HepG2 (cell line): ENCODE data around the gene GJD4. TPM values are rescaled to one million over a fixed set of nuclear protein-coding genes. Genes with fewer than 3 reads are reported as not detected.

Source experiments
- ATAC-seq: fragments of 200-7000 bp; cut with Tn5 transposase; 3 replicates; pipeline ENCODE4 v1.9.1; 2020; ENCODE audit warnings: mild to moderate bottlenecking, moderate library complexity
- BruUV-seq: library from RNA; stranded (reverse); fragments of 400-500 nt; replicated peaks from 2 replicates; lab custom pipeline; 2021; lab: Mats Ljungman, UMichigan
- CTCF ChIA-PET: fragments of 300-600 bp; formaldehyde crosslinking; extraction: SDS; loops from one replicate; lab custom pipeline; 2021; ENCODE audit warnings: low total read pairs, inconsistent platforms, low intra/inter-chr PET ratio; lab: Yijun Ruan, JAX
- POLR2A ChIA-PET: fragments of 350-600 bp; sonication (Branson Sonifier 250); formaldehyde crosslinking; loops from one replicate; lab custom pipeline; 2020; ENCODE audit warnings: antibody characterized with exemption, inconsistent platforms; lab: Yijun Ruan, JAX
- DNase-seq: peaks from one replicate; pipeline ENCODE4 v3.0.0-alpha.2; 2015; ENCODE audit warnings: low spot score
- FAIRE-seq: peaks from 3 replicates; lab custom pipeline; 2011; peaks lifted over from hg19 to GRCh38; lab: Jason Lieb, UNC
- H2AFZ ChIP-seq: one replicate; pipeline ENCODE4 v1.6.1; 2011; ENCODE audit warnings: low read length, inconsistent platforms
- H3K27ac ChIP-seq: fragments of 300-600 bp; 3 replicates; pipeline ENCODE4 v1.8.0; 2011; ENCODE audit warnings: mixed run types, mild to moderate bottlenecking, mixed read lengths, low read length, inconsistent platforms; ENCODE audit not compliant: insufficient read depth; ENCODE audit errors: extremely low read length
- H3K27me3 ChIP-seq, 2 experiments: fragments of 200-600 bp in 1 of 2; 2 replicates in 1 of 2; 3 replicates in 1 of 2; pipeline versions ENCODE4 v1.6.0 to v1.8.0; 2011; ENCODE audit warnings: low read length in 2 of 2, mild to moderate bottlenecking in 2 of 2, moderate library complexity in 2 of 2, inconsistent platforms in 1 of 2; ENCODE audit not compliant: insufficient read depth in 2 of 2, control insufficient read depth in 1 of 2
- H3K36me3 ChIP-seq, 2 experiments: fragments of 200-600 bp in 1 of 2; replicated peaks in 1 of 2; 2 replicates in 1 of 2; 3 replicates in 1 of 2; pipeline versions ENCODE4 v1.5.1 to v1.8.0; 2011; ENCODE audit warnings: low read length in 2 of 2, inconsistent platforms in 1 of 2; ENCODE audit not compliant: insufficient read depth in 2 of 2, control insufficient read depth in 1 of 2
- H3K4me1 ChIP-seq: 2 replicates; pipeline ENCODE4 v1.5.1; 2012; ENCODE audit warnings: low read length, inconsistent platforms; ENCODE audit not compliant: insufficient read depth
- H3K4me2 ChIP-seq: 2 replicates; pipeline ENCODE4 v1.6.0; 2011; ENCODE audit warnings: low read depth, low read length, inconsistent platforms
- H3K4me3 ChIP-seq, 3 experiments: fragments of 200-600 bp in 1 of 3; sonication (generic), shearing (Covaris generic) in 1 of 3; replicated peaks in 1 of 3; 2 replicates each; pipeline ENCODE4 v1.5.1; 2011 to 2016; ENCODE audit warnings: low read length in 3 of 3, inconsistent platforms in 2 of 3, low read depth in 2 of 3, mild to moderate bottlenecking in 2 of 3, control low read depth in 1 of 3, mixed read lengths in 1 of 3; ENCODE audit not compliant: insufficient read depth in 1 of 3
- H3K79me2 ChIP-seq: one replicate; pipeline ENCODE4 v1.6.1; 2011; ENCODE audit warnings: low read length, inconsistent platforms; ENCODE audit not compliant: insufficient read depth
- H3K9ac ChIP-seq: 2 replicates; pipeline ENCODE4 v1.6.0; 2011; ENCODE audit warnings: mild to moderate bottlenecking, low read depth, low read length, inconsistent platforms; ENCODE audit not compliant: insufficient read depth
- H3K9me3 ChIP-seq: 2 replicates; pipeline ENCODE4 v1.5.1; 2012; ENCODE audit warnings: mild to moderate bottlenecking, low read length
- H4K20me1 ChIP-seq: 2 replicates; pipeline ENCODE4 v1.6.0; 2011; ENCODE audit warnings: inconsistent platforms, mild to moderate bottlenecking, low read length, moderate library complexity; ENCODE audit not compliant: insufficient read depth
- ARID5B ChIP-seq: IDR thresholded peaks from 2 replicates; pipeline ENCODE4 v1.4.0; 2020; ENCODE audit warnings: mild to moderate bottlenecking, missing genetic modification reagents
- CHD2 ChIP-seq: IDR thresholded peaks from 2 replicates; pipeline ENCODE4 v1.6.1; 2011; ENCODE audit warnings: low read depth, low read length, improper control_type of control experiment
- IKZF5 ChIP-seq: IDR thresholded peaks from 2 replicates; pipeline ENCODE4 v1.6.1; 2018; ENCODE audit warnings: missing genetic modification reagents, mild to moderate bottlenecking, missing compliant biosample characterization
- KAT7 ChIP-seq: IDR thresholded peaks from 2 replicates; pipeline ENCODE4 v1.6.1; 2018; ENCODE audit warnings: borderline replicate concordance, missing compliant biosample characterization
- SNRNP70 ChIP-seq: fragments of 200-400 bp; formaldehyde crosslinking; IDR thresholded peaks from 2 replicates; pipeline ENCODE4 v1.6.1; 2017; ENCODE audit warnings: mild to moderate bottlenecking, low read depth, low read length, moderate library complexity
- ZNF44 ChIP-seq: sonication (generic); formaldehyde crosslinking; IDR thresholded peaks from 2 replicates; pipeline ENCODE4 v1.5.1; 2020; ENCODE audit warnings: mild to moderate bottlenecking, missing genetic modification reagents
- WGBS: methylation state at CpG from one replicate; pipeline ENCODE4 v1.1.6; 2017; ENCODE audit warnings: low lambda C conversion rate; 5-methylcytosine and 5-hydroxymethylcytosine counted together
- in situ Hi-C: cut with HindIII; loops from 2 replicates; pipeline ENCODE4 v1.10.0; 2017; ENCODE audit warnings: low pct_unique_long_range_greater_than_20kb; ENCODE audit not compliant: extremely low pct_ligation_motif_present
- intact Hi-C: fragments of 100-400 bp; cut with micrococcal nuclease; formaldehyde crosslinking; loops from one replicate; pipeline ENCODE4 v1.10.0; 2022; ENCODE audit not compliant: unreplicated experiment
- polyA plus RNA-seq, 8 experiments: library from polyadenylated mRNA; depleted of rRNA in 3 of 8; stranded (reverse) in 7 of 8; unstranded in 1 of 8; fragments of >200 nt; fragmentation: Illumina TruSeq in 4 of 8; extraction: Trizol in 4 of 8; gene quantifications; 2 replicates each; pipeline versions ENCODE4 v1.2.1 to v1.2.3, GENCODE V29; 2011 to 2016; ENCODE audit warnings: low read depth in 4 of 8, missing spikeins in 1 of 8, mixed read lengths in 1 of 8; ENCODE audit not compliant: insufficient read depth in 1 of 8
- total RNA-seq, 5 experiments: library from RNA; depleted of rRNA; stranded (reverse); fragments of >200 nt; fragmentation: Illumina TruSeq; extraction: Trizol; gene quantifications; 2 replicates each; pipeline ENCODE4 v1.2.3, GENCODE V29; 2016; ENCODE audit warnings: low read depth in 1 of 5

The GJD4 gene
- total and polyA plus RNA-seq, 2 of the 13 experiments (the other 11 are each of a cell fraction or from before 2014, with no cell fraction given): not detected

GRCh38 chr10:35565602-35566081 is 39.5 kb upstream of the GJD4 start:
- WGBS: 91% methylated on average over 8 of the region's 8 CpGs
- H3K79me2 ChIP-seq: no peaks in the 10 kb centered on the region
- FAIRE-seq: no peak
- no peaks in the 10 kb centered on the region for H3K9me3 ChIP-seq
- DNase-seq: no peak
- no peak for ATAC-seq
- in situ Hi-C loops: loop anchor here (25.0 kb wide), 1 partner anchor 453 kb away; no protein-coding TSS in a partner anchor
- H3K9ac ChIP-seq: no peak overlapping the region
- TF ChIP-seq IKZF5 (CRISPR knock-in tag) (no peak), SNRNP70 (no peak), KAT7 (CRISPR knock-in tag) (no peak)
- no peak overlapping the region for H3K4me2 ChIP-seq
- H3K4me1 ChIP-seq: no peaks in the 10 kb centered on the region
- no peak overlapping the region for H3K4me3 ChIP-seq
- no TSS peak for BruUV-seq
- H2AFZ ChIP-seq: no peak overlapping the region
- no peaks in the 10 kb centered on the region for H3K27me3 ChIP-seq
- ChIA-PET CTCF (no interaction called here), POLR2A (no interaction called here)
- H4K20me1 ChIP-seq: no peaks in the 10 kb centered on the region
- intact Hi-C loops: no loop called here
- peaks cover 21 to 56% of the 10 kb centered on the region in 2 experiments for H3K36me3 ChIP-seq
- no peak overlapping the region for H3K27ac ChIP-seq

- CTCF ChIA-PET: no interaction called here
- no peak for DNase-seq
- H3K27ac ChIP-seq: no peak overlapping the region
- POLR2A ChIA-PET: no interaction called here
- H3K9me3 ChIP-seq: no peaks in the 10 kb centered on the region
- no peaks in the 10 kb centered on the region for H3K79me2 ChIP-seq
- TF ChIP-seq ARID5B (CRISPR knock-in tag): no peak
- no peak for TF ChIP-seq CHD2
- no peak for TF ChIP-seq ZNF44 (CRISPR knock-in tag)
- H3K4me1 ChIP-seq: no peaks in the 10 kb centered on the region
- no peak overlapping the region for H3K4me2 ChIP-seq
- H3K36me3 ChIP-seq: peaks cover 23 to 52% of the 10 kb centered on the region in 2 experiments
- ATAC-seq: no peak
- intact Hi-C loops: no loop called here
- no peak for FAIRE-seq
- no peak overlapping the region for H2AFZ ChIP-seq
- in situ Hi-C loops: loop anchor here (25.0 kb wide), 1 partner anchor 456 kb away; no protein-coding TSS in a partner anchor
- WGBS: 90% methylated on average over 2 of the region's 6 CpGs
- BruUV-seq: no TSS peak
- no peaks in the 10 kb centered on the region for H3K27me3 ChIP-seq
- H3K9ac ChIP-seq: no peak overlapping the region
- H3K4me3 ChIP-seq: no peak overlapping the region
- H4K20me1 ChIP-seq: no peaks in the 10 kb centered on the region
Measured at GRCh38 chr10:35567951-35568350, 37.2 kb upstream of the GJD4 start.
